ENCODE data around the gene MARCO. TPM values are rescaled to one million over a fixed set of nuclear protein-coding genes. Genes with fewer than 3 reads are reported as not detected.

The MARCO gene
- total RNA-seq, 2 donors from 2014 or later = not detected

DNA sequence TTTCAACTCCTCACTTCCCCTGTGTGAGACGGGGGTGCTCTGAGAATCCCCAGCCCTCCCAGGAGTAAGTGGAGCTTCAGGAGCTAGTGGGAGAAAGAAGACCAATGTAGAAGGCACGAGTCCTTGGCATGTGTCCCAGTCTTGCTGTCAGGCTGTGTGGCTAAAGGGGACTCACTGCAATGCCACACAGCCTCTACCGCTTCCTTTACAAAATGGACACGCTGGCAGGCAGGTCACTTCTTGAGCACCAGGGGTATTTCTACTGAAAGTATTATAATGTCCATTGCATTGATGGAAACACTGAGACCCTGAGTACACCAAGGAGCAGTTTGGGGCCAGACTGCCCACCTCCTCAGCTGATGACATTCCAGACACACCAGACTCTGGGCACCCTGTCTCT is 35.8 kb upstream of the MARCO start:
- Histone ChIP-seq H3K9me3 (ENCODE audit: control insufficient read depth, low read length) (no peaks in the 10 kb centered on the region), H3K27me3 (ENCODE audit: control insufficient read depth, insufficient read depth, low read length, poor library complexity, severe bottlenecking) (no peaks in the 10 kb centered on the region), H3K9ac (ENCODE audit: extremely low read depth, low read length, poor library complexity, severe bottlenecking) (no peak overlapping the region), H3K4me1 (ENCODE audit: control insufficient read depth, insufficient read depth, low read length) (no peaks in the 10 kb centered on the region), H3K27ac (ENCODE audit: low read depth, low read length) (no peak overlapping the region), H3K36me3 (ENCODE audit: control insufficient read depth, insufficient read depth, low read length) (no peaks in the 10 kb centered on the region), H3K4me3 (ENCODE audit: low read length) (no peak overlapping the region)
- Mint-ChIP-seq H3K4me3 (no peak overlapping the region), H3K27me3 (ENCODE audit: insufficient read depth) (peaks cover 19% of the 10 kb centered on the region), H3K9me3 (peaks cover 7% of the 10 kb centered on the region), H3K36me3 (ENCODE audit: low read depth) (no peaks in the 10 kb centered on the region), H3K27ac (no peak overlapping the region), H3K4me1 (no peaks in the 10 kb centered on the region)
- DNase-seq = no peak
- TF ChIP-seq CTCF (conservative IDR thresholded peaks at IDR 0.05) = no peak
- WGBS, 2 experiments (ENCODE audit: insufficient coverage in 1 of 2, insufficient read length in 1 of 2) = 89 to 100% methylated on average over 1 to 4 of the region's 4 CpGs

DNA sequence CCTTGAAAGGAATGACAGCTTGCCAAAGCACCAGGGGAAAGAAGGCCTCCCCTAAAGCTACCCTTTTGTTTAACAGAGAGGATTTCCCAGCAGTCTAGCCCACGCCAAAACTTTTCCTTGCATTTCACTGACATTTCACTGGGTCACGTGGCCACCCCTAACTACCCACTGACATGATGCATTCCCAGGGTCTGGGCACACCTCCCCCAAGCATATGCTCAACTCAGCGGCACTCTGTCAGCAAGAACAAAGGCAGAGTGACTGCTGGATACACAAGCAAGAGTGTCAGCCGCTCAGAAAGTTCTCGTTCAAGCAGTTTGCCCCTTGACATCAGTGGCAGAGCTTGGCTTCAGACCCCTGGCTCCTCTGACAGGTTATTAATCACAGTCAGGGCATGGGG is 34.2 kb upstream of the MARCO start:
- Histone ChIP-seq H3K4me3 (ENCODE audit: low read length) (no peak overlapping the region), H3K4me1 (ENCODE audit: control insufficient read depth, insufficient read depth, low read length) (no peaks in the 10 kb centered on the region), H3K27ac (ENCODE audit: low read depth, low read length) (peak overlapping the region; percentile 11), H3K27me3 (ENCODE audit: control insufficient read depth, insufficient read depth, low read length, poor library complexity, severe bottlenecking) (no peaks in the 10 kb centered on the region), H3K9me3 (ENCODE audit: control insufficient read depth, low read length) (no peaks in the 10 kb centered on the region), H3K9ac (ENCODE audit: extremely low read depth, low read length, poor library complexity, severe bottlenecking) (no peak overlapping the region), H3K36me3 (ENCODE audit: control insufficient read depth, insufficient read depth, low read length) (no peaks in the 10 kb centered on the region)
- H3K27ac Mint-ChIP-seq = no peak overlapping the region
- H3K36me3 Mint-ChIP-seq (ENCODE audit: low read depth) = no peaks in the 10 kb centered on the region
- peaks cover 24% of the 10 kb centered on the region for H3K27me3 Mint-ChIP-seq (ENCODE audit: insufficient read depth)
- DNase-seq = no peak
- no peaks in the 10 kb centered on the region for H3K9me3 Mint-ChIP-seq
- no peak overlapping the region for H3K4me3 Mint-ChIP-seq
- 57 to 80% methylated on average over 3 to 4 of the region's 5 CpGs for WGBS, 2 experiments (ENCODE audit: insufficient coverage in 1 of 2, insufficient read length in 1 of 2)
- no peaks in the 10 kb centered on the region for H3K4me1 Mint-ChIP-seq
- TF ChIP-seq CTCF (conservative IDR thresholded peaks at IDR 0.05) = no peak

- H3K27ac Mint-ChIP-seq = no peak overlapping the region
These were observed 32.8 kb upstream of the MARCO start for GRCh38 chr2:118909191-118909590.

More at GRCh38 chr2:118909191-118909590, 32.8 kb upstream of the MARCO start:
- H3K36me3 ChIP-seq (ENCODE audit: control insufficient read depth, insufficient read depth, low read length) = no peaks in the 10 kb centered on the region
- Mint-ChIP-seq H3K4me3 (no peak overlapping the region), H3K4me1 (no peaks in the 10 kb centered on the region), H3K27me3 (ENCODE audit: insufficient read depth) (peaks cover 24% of the 10 kb centered on the region), H3K9me3 (no peaks in the 10 kb centered on the region), H3K36me3 (ENCODE audit: low read depth) (no peaks in the 10 kb centered on the region)
- H3K4me3 ChIP-seq (ENCODE audit: low read length) = no peak overlapping the region
- no peak for TF ChIP-seq CTCF (conservative IDR thresholded peaks at IDR 0.05)
- no peaks in the 10 kb centered on the region for H3K4me1 ChIP-seq (ENCODE audit: control insufficient read depth, insufficient read depth, low read length)
- H3K27me3 ChIP-seq (ENCODE audit: control insufficient read depth, insufficient read depth, low read length, poor library complexity, severe bottlenecking) = no peaks in the 10 kb centered on the region
- H3K9me3 ChIP-seq (ENCODE audit: control insufficient read depth, low read length) = no peaks in the 10 kb centered on the region
- H3K9ac ChIP-seq (ENCODE audit: extremely low read depth, low read length, poor library complexity, severe bottlenecking) = no peak overlapping the region
- no peak for DNase-seq
- WGBS, 2 experiments (ENCODE audit: insufficient coverage in 1 of 2, insufficient read length in 1 of 2) = 92% methylated on average over 2 to 4 of the region's 4 CpGs
- H3K27ac ChIP-seq (ENCODE audit: low read depth, low read length) = no peak overlapping the region

Data from endodermal cell (in vitro differentiated cells).